GM19397 (cell line): ENCODE measurements around the gene SMURF1.

Experiments used
- ATAC-seq: cut with Tn5 transposase; IDR thresholded peaks from one replicate; pipeline ENCODE4 v1.9.1; 2021; ENCODE audit warnings: mild to moderate bottlenecking, moderate library complexity; ENCODE audit not compliant: unreplicated experiment

SMURF1 gene

DNA sequence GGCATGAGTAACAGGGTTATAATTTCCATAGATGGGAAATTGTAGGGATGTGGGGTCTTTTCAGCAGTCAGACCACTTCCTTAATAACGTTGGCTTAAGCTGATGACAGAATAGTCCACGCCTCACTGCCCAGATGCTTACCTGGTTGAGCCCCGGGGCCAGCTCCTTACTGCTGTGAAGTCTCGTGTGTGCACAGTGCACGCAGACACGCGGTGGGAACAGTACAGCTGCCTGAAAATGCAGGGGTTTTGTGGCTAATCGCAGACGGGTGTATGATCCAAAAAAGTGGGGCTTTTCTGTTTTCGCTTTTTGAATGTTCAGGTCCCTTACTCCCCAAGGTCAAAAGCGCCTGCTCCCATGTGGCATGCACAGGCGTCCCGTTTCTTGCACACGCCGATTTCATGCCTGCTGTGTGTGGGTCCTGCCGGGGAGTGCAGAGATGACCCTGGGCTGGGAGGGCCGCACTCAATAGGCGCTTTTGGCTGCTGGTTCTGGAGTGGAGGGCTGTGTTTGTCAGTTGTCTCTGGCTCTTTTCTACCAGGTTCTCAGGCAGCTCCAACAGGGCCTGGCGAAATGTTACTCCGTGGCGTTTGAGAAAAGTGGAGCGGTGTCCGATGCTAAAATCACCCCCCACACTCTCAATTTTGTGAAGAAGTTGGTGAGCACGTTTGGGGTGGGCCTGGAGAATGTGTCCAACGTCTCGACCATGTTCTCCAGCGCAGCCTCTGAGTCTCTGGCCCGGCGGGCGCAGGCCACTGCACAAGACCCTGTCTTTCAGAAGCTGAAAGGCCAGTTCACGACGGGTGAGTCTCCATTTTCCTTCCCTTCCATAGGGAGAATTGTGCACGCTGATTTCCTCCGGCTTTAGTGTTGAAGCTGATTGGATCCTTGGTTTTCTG, 149.6 kb downstream of the SMURF1 start:
- ATAC-seq, result no peak

- ATAC-seq, result no peak
These were observed 150.6 kb downstream of the SMURF1 start for GRCh38 chr7:98993024-98993897.

GRCh38 chr7:98992076-98992475, 151.8 kb downstream of the SMURF1 start:
- no peak for ATAC-seq

DNA sequence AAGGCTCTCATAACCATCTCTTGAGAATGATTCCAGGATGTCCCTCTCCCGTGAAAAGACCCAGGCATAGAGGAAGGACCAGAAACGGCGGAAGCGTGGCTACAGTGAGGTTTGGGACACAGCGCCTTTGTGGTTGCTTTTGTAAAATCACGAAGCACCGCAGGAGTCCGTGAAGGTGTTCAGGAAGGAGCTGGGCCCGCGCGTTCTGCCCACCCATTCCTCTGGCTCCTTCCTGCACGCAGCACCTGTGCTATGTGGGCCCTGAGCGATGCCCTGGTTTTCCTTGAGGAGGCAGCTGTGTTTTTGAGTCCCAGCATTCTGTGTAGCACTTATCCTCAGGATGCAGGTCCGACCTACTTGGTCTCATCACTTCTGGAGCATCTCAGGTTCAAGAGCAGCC, 152.8 kb downstream of the SMURF1 start:
- ATAC-seq, result no peak

- no peak for ATAC-seq
These were observed 153.6 kb downstream of the SMURF1 start for GRCh38 chr7:98990356-98990755.

- ATAC-seq, result no peak
These were observed 155.3 kb downstream of the SMURF1 start for GRCh38 chr7:98988641-98989040.

DNA sequence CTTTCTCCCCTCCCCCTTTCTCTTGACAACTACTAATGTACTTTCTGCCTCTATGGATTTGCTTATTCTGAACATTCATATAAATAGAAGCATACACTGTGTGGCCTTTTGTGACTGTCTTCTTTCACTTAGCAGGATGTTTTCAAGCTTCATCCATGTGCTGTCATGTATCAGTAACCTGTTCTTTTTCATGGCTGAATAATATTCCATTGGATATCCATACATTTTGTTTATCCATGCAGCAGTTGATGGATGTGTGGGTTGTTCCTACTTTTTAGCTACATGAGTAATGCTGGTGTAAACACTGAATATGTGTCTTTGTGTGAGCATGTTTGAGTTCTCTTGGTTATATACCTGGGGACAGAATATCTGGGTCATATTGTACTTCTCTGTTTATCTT, 158.0 kb downstream of the SMURF1 start:
- ATAC-seq, result no peak

DNA sequence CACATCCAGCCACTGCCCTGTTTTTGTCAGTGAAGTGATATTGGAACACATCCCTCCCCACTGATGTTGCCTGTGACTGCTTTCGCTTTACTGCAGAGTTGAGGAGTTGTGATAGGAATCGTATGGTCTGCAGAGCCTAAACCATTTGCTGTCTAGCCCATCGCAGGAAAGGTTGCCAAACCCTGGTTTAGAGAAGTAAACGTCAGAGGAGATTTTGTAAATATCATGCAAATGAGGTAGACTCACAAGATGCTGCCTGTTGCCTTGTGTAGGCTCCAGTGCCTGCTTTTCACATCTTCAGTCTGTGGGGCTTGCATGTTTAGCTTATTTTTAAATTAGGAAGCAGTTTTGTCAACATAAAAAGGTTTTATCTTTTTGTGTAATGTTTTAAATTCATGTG, 158.5 kb downstream of the SMURF1 start:
- ATAC-seq, result no peak

DNA sequence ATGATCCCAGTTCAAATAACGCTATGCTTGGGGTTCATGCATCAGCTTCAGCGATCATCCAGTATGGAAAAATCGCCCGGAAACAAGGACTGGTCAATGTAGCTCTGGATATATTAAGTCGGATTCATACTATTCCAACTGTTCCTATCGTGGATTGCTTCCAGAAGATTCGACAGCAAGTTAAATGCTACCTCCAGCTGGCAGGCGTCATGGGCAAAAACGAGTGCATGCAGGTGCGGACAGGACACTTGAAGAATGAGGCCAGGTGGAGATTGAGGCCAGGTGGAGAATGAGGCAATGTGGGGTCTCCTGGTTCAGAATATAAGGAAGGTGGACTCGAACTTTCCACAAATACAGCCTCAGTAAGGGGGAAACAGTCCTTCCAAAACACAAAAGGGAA, 159.8 kb downstream of the SMURF1 start:
- no peak for ATAC-seq

DNA sequence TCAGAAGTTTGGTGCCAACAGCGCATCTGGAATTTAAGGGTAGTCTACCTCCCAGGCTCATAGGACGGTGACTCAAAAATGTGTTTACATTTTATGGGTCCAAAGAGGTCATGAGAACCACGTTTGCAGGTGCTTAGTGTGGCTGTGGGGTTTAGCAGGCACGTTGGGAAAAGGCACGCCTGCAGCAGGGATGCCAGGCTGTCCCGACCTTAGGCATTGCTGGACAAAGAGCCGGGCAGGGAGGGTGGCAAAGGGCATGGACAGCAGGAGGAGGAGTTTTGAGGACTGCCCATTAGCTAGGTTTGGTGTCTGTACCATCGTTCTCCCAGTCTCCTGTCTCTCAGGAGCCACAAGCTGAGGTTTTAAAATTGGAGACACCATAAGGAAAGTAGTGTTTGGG, 161.2 kb downstream of the SMURF1 start:
- no peak for ATAC-seq

- ATAC-seq, result no peak
These were observed 162.2 kb downstream of the SMURF1 start for GRCh38 chr7:98981701-98982100.

DNA sequence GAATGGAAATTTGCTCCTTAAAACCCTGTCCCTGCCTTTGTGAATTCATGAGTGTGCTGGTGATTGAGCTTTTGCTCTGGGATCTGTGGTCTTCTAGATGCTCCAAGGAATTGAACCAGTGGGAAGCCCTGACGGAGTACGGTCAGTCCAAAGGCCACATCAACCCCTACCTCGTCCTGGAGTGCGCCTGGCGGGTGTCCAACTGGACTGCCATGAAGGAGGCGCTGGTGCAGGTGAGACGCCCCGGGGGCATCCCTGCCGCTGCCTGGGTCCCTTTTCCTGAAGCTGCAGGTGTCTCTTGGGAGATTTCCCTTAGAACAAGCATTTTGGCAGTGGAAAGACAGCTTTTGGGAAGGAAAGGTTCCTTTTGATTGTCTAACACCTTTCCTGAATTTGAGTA, 165.2 kb downstream of the SMURF1 start:
- ATAC-seq, result no peak
